H9 (cell line): ENCODE data around the gene HEPN1. TPM values are rescaled to one million over a fixed set of nuclear protein-coding genes. Genes with fewer than 3 reads are reported as not detected.

ENCODE experiments used
- DNase-seq: peaks from one replicate; pipeline ENCODE4 v3.0.0-alpha.2; 2017
- H2AFZ ChIP-seq: one replicate; pipeline ENCODE4 v1.6.1; 2013; ENCODE audit warnings: mild to moderate bottlenecking, low read length, control low read depth, moderate library complexity
- H2AK5ac ChIP-seq: 2 replicates; pipeline ENCODE4 v1.6.1; 2013; ENCODE audit warnings: low read length, control low read depth, mixed read lengths; ENCODE audit not compliant: insufficient read length
- H2BK120ac ChIP-seq: one replicate; pipeline ENCODE4 v1.6.1; 2013; ENCODE audit warnings: low read depth, mild to moderate bottlenecking, low read length, control low read depth, inconsistent platforms; ENCODE audit not compliant: poor library complexity, severe bottlenecking
- H2BK12ac ChIP-seq: 2 replicates; pipeline ENCODE4 v1.6.1; 2013; ENCODE audit warnings: low read length, control low read depth, mixed read lengths, low read depth; ENCODE audit not compliant: insufficient read length
- H2BK15ac ChIP-seq: 2 replicates; pipeline ENCODE4 v1.6.1; 2013; ENCODE audit warnings: low read depth, low read length, control low read depth
- H2BK20ac ChIP-seq: one replicate; pipeline ENCODE4 v1.6.1; 2013; ENCODE audit warnings: low read depth, mild to moderate bottlenecking, low read length, control low read depth, inconsistent platforms; ENCODE audit not compliant: poor library complexity, severe bottlenecking
- H2BK5ac ChIP-seq: 2 replicates; pipeline ENCODE4 v1.6.1; 2013; ENCODE audit warnings: low read length, control low read depth, mixed read lengths; ENCODE audit not compliant: insufficient read length
- H3K14ac ChIP-seq: 2 replicates; pipeline ENCODE4 v1.6.1; 2013; ENCODE audit warnings: low read length, control low read depth; ENCODE audit not compliant: insufficient read depth
- H3K18ac ChIP-seq: 2 replicates; pipeline ENCODE4 v1.6.1; 2013; ENCODE audit warnings: low read depth, mild to moderate bottlenecking, mixed read lengths, low read length, control low read depth; ENCODE audit not compliant: insufficient read length
- H3K23ac ChIP-seq: 2 replicates; pipeline ENCODE4 v1.6.1; 2013; ENCODE audit warnings: low read length, control low read depth, mixed read lengths, low read depth; ENCODE audit not compliant: insufficient read length
- H3K23me2 ChIP-seq: 2 replicates; pipeline ENCODE4 v1.6.1; 2013; ENCODE audit warnings: low read depth, mild to moderate bottlenecking, mixed read lengths, low read length, control low read depth; ENCODE audit not compliant: insufficient read length, poor library complexity, severe bottlenecking
- H3K27ac ChIP-seq: 2 replicates; pipeline ENCODE4 v1.5.1; 2013; ENCODE audit warnings: low read length, control low read depth, mixed read lengths, low read depth; ENCODE audit not compliant: insufficient read length
- H3K27me3 ChIP-seq: 2 replicates; pipeline ENCODE4 v1.6.1; 2013; ENCODE audit warnings: low read length, control low read depth, inconsistent platforms; ENCODE audit not compliant: insufficient read depth
- H3K4ac ChIP-seq: 2 replicates; pipeline ENCODE4 v1.6.1; 2013; ENCODE audit warnings: low read depth, mild to moderate bottlenecking, control low read depth, inconsistent platforms, low read length, moderate library complexity
- H3K4me1 ChIP-seq: 2 replicates; pipeline ENCODE4 v1.6.1; 2013; ENCODE audit warnings: low read length, control low read depth, inconsistent platforms; ENCODE audit not compliant: insufficient read depth
- H3K4me2 ChIP-seq: 2 replicates; pipeline ENCODE4 v1.6.1; 2013; ENCODE audit warnings: low read length, control low read depth, mixed read lengths; ENCODE audit not compliant: insufficient read length, insufficient read depth
- H3K56ac ChIP-seq: 2 replicates; pipeline ENCODE4 v1.6.1; 2013; ENCODE audit warnings: low read depth, mild to moderate bottlenecking, mixed read lengths, low read length, control low read depth; ENCODE audit not compliant: insufficient read length
- H3K79me1 ChIP-seq: 2 replicates; pipeline ENCODE4 v1.6.1; 2013; ENCODE audit warnings: low read depth, mild to moderate bottlenecking, moderate library complexity, low read length, control low read depth, inconsistent platforms; ENCODE audit not compliant: insufficient read depth, poor library complexity, severe bottlenecking
- H3K79me2 ChIP-seq: 2 replicates; pipeline ENCODE4 v1.6.1; 2013; ENCODE audit warnings: low read length, control low read depth, inconsistent platforms; ENCODE audit not compliant: insufficient read depth
- H3K9ac ChIP-seq: 2 replicates; pipeline ENCODE4 v1.6.1; 2013; ENCODE audit warnings: low read length, control low read depth, mixed read lengths; ENCODE audit not compliant: insufficient read length; ENCODE audit errors: extremely low read depth
- H3K9me3 ChIP-seq: one replicate; pipeline ENCODE4 v1.6.1; 2013; ENCODE audit warnings: low read depth, low read length, inconsistent platforms; ENCODE audit not compliant: control insufficient read depth
- H3T11ph ChIP-seq: one replicate; pipeline ENCODE4 v1.6.1; 2013; ENCODE audit warnings: mild to moderate bottlenecking, low read length, control low read depth, inconsistent platforms
- H4K20me1 ChIP-seq: one replicate; pipeline ENCODE4 v1.6.1; 2013; ENCODE audit not compliant: control insufficient read depth, insufficient read length, insufficient read depth
- H4K5ac ChIP-seq: 2 replicates; pipeline ENCODE4 v1.6.1; 2013; ENCODE audit warnings: low read depth, mild to moderate bottlenecking, mixed read lengths, low read length, control low read depth; ENCODE audit not compliant: insufficient read length
- H4K8ac ChIP-seq: replicated peaks from 2 replicates; pipeline ENCODE4 v1.6.1; 2013; ENCODE audit warnings: low read length, control low read depth, mixed read lengths, low read depth; ENCODE audit not compliant: insufficient read length
- H4K91ac ChIP-seq: 2 replicates; pipeline ENCODE4 v1.6.1; 2013; ENCODE audit warnings: low read depth, mild to moderate bottlenecking, moderate library complexity, mixed read lengths, low read length, control low read depth; ENCODE audit not compliant: insufficient read length
- H3K27ac Mint-ChIP-seq, 3 experiments: 2 replicates in 2 of 3; 3 replicates in 1 of 3; pipeline ENCODE4 v1.8.0; 2020 to 2021; ENCODE audit warnings: mixed read lengths in 3 of 3, mild to moderate bottlenecking in 1 of 3, moderate library complexity in 1 of 3
- H3K27me3 Mint-ChIP-seq: 2 replicates; pipeline ENCODE4 v1.8.0; 2021; ENCODE audit warnings: low read depth, mild to moderate bottlenecking, moderate library complexity, mixed read lengths
- H3K36me3 Mint-ChIP-seq, 3 experiments: 2 replicates in 2 of 3; 3 replicates in 1 of 3; pipeline ENCODE4 v1.8.0; 2020 to 2021; ENCODE audit warnings: low read depth in 3 of 3, mixed read lengths in 3 of 3; ENCODE audit not compliant: insufficient read depth in 1 of 3
- H3K4me1 Mint-ChIP-seq, 2 experiments: 2 replicates each; pipeline ENCODE4 v1.8.0; 2020; ENCODE audit warnings: mixed read lengths in 2 of 2
- H3K4me3 Mint-ChIP-seq, 2 experiments: 2 replicates in 1 of 2; 3 replicates in 1 of 2; pipeline ENCODE4 v1.8.0; 2020 to 2021; ENCODE audit warnings: mild to moderate bottlenecking in 2 of 2, mixed read lengths in 2 of 2, moderate library complexity in 1 of 2
- H3K9me3 Mint-ChIP-seq, 2 experiments: 2 replicates in 1 of 2; 3 replicates in 1 of 2; pipeline ENCODE4 v1.8.0; 2020; ENCODE audit warnings: mild to moderate bottlenecking in 2 of 2, mixed read lengths in 2 of 2, moderate library complexity in 1 of 2
- CTCF ChIP-seq: fragments of 200-600 bp; sonication (generic); conservative IDR thresholded peaks from 3 replicates; pipeline ENCODE4 v1.8.0; 2021; ENCODE audit warnings: antibody characterized with exemption, mild to moderate bottlenecking
- WGBS: extraction: QIAGEN DNeasy Blood & Tissue Kit; methylation state at CpG from one replicate; pipeline ENCODE4 v1.1.7; 2013; ENCODE audit warnings: missing lambda C conversion rate, low lambda C conversion rate, mixed read lengths; ENCODE audit not compliant: insufficient read length; ENCODE audit errors: extremely low coverage; 5-methylcytosine and 5-hydroxymethylcytosine counted together
- total RNA-seq: library from RNA; stranded (reverse); gene quantifications from 2 replicates; pipeline ENCODE4 v1.2.1, GENCODE V29; 2021

Gene HEPN1
- total RNA-seq, 1 experiment from 2014 or later = not detected

- Histone ChIP-seq H2BK120ac (no peak overlapping the region), H3K14ac (no peak overlapping the region), H3K9ac (no peak overlapping the region), H3K9me3 (no peaks in the 10 kb centered on the region), H3K4ac (no peak overlapping the region), H2BK5ac (no peak overlapping the region), H3K79me2 (no peaks in the 10 kb centered on the region), H3K23ac (no peak overlapping the region), H2BK15ac (no peak overlapping the region), H2AFZ (no peak overlapping the region), H3T11ph (no peak overlapping the region), H3K4me1 (no peaks in the 10 kb centered on the region), H3K4me2 (no peak overlapping the region), H4K8ac (no peak overlapping the region), H3K23me2 (peaks cover 5% of the 10 kb centered on the region), H3K18ac (no peak overlapping the region), H2AK5ac (no peak overlapping the region), H3K27me3 (peaks cover 53% of the 10 kb centered on the region), H2BK12ac (no peak overlapping the region), H3K27ac (no peak overlapping the region), H3K79me1 (no peaks in the 10 kb centered on the region), H4K5ac (no peak overlapping the region), H4K20me1 (no peaks in the 10 kb centered on the region), H2BK20ac (no peak overlapping the region), H4K91ac (no peak overlapping the region), H3K56ac (no peak overlapping the region)
- Mint-ChIP-seq H3K36me3 (no peaks in the 10 kb centered on the region; a peak in 2 of 7 replicates), H3K27me3 (peaks cover 87% of the 10 kb centered on the region), H3K9me3 (peaks cover 0 to 2% of the 10 kb centered on the region in 2 experiments; a peak in 2 of 5 replicates), H3K27ac (no peak overlapping the region), H3K4me1 (peaks cover 11 to 31% of the 10 kb centered on the region in 2 experiments), H3K4me3 (no peak overlapping the region)
- no peak for DNase-seq
- no peak for TF ChIP-seq CTCF
- no CpG with 5 or more reads among the region's 8 CpGs for WGBS
Observed at GRCh38 chr11:124872280-124872679, 46.8 kb upstream of the HEPN1 start.
